GM19468 (cell line): ENCODE results near the gene SLC6A11.

Experiments used
- ATAC-seq: cut with Tn5 transposase; IDR thresholded peaks from one replicate; pipeline ENCODE4 v1.9.1; 2021; ENCODE audit warnings: mild to moderate bottlenecking, moderate library complexity, moderate number of reproducible peaks; ENCODE audit not compliant: unreplicated experiment; ENCODE audit errors: extremely low read depth

SLC6A11 gene

DNA sequence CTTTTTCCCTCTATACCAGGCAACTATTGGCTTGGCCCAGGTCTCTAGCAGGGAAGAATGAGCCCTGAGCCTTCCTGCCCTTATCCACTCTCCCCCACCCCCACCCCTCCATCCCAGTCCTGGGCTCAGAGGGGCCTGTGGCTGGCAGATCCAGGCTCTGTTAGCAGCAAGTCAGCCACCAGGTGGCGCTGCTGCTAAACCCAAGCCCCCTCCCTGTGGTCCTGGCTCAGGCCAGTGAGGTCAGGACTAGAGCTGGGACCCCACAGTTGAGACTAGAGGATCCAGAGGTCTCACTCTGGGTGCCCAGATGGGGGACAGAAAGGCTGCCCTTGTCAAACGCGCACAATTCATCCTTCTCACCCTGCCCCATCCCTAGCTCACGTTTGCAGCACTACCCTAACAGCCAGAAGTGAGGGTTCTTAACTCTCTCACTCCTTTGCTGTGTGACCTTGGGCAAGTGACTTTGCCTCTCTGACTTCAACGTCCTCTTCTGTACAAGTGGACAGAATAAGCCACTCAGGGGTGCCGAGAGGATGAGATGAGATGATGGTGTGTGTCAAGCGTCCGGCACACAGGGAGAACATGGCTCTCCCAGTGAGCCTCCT is 129.8 kb downstream of the SLC6A11 start:
- ATAC-seq, result no peak

DNA sequence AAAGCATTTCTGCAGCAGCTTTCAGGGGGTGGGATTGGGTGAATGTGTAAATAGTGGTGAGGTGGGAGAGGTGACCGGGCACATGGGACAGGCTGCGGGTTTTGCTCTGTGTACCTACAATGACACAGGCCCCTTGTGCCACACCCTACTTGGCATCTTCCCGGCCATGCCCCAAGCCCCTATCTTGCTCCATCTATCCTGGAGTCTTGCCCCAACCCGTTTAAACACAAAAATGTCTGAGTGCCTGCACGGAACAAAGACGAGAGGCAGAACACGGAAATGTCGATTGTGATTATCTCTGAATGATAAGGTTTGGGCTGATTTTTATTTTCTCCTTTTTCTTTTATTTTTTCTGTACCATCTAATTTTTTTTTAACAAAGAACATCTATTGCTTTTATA is 130.5 kb downstream of the SLC6A11 start:
- ATAC-seq, result no peak

DNA sequence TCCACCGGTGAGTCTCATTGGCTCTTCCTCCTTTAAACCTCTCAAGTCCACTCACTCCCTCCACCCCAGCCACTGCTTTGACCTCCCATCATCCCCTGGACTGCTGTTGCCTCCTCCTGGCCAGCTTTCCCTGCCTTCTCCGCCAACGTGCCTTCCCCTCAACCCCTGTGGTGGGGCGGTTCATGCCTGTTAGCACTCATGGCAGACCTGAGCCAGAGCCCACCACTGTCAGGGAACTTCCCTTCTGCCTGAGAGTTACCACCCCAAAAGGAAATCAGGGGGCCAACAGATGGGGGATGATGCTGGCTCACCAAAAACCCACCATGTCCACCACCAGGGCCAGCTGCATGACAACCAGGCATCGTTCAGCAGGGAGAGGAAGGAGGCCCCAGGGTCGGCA is 132.3 kb downstream of the SLC6A11 start:
- no peak for ATAC-seq

DNA sequence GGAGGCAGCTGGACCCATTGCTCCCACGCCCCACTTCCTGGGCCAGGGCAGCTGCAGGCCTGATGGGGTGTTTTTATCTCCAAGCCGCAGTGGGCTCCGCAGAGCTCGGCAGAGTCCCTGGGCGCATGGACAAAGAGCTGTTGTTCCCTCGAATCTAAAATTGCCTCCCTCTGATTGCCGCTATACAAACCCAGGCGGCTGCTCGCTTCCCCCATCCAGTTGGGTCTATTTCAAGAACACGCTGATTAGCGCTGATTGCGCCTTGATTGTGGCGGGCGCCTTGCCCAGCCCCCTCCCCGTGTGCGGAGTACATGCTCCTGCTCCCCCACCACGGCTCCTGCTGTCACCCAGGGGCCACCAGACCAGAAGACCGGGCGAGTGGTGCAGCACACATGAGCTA is 133.2 kb downstream of the SLC6A11 start:
- ATAC-seq, result no peak

DNA sequence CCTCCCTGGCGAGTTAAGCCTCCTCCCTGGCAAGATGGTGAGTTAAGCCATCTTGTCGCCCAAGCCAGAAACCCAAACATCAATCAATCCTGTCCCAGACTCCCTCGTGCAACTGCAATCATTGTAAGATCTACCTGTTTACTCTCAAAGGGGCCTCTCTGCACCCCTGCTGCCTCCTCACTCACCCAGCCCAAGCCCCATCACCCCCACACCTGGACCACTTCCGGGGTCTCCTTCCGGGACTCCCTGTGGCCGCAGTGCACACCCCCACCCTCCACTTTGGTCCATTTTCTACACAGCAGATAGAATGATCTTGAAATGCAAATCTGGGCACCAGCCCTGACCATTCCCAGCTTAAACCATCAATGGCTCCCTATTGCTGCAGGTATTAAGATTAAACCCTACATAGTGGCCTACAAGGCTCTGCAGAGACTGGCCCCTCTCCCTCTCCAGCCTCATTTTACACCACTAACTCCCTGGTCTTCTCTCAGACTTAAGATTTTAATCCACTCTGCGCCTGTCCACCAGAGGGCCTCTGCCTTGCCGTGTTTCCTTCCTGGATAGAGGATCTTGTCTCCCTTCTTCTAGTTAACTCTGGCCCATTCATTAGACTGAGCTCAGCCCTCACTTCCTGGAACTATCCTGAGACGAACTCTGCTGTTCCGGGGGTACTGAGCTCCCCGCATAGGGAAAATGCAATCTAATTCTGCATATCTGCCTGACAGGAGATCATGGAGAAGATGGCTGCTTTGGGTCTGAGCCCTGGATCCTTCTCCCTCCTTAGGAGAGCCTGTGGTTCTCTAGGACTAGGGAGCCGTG is 134.7 kb downstream of the SLC6A11 start:
- ATAC-seq, result no peak

DNA sequence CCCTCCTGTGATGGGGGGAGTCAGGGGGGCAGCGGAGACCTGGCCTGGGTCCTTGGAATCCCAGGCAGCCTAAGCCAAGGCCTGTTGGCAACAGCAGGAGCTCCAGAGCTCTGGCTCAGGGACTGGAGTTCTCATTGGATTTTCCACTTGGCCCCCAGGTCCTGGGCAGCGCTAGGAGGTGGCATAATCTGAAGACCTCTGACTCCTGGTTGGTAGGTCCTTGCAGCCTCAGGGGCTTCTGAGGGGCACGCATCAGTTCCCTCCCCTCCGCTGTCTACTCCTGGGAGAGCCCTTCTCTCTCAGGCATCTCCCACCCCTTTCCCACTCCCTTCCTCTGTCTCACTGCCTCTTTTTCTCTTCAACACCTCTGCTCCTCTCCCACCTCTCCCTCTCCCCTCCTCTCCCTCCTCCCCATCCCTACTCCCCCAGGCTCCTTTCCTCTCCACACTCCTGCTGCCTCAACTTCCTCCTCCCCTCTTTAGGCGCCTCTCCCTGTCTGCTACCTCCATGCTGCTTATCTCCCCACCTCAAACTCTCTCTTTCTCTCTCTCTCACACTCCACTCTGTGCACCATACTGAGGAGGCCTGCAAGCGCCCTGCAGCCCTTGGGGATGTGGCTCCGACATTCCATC is 135.4 kb downstream of the SLC6A11 start:
- ATAC-seq, result no peak

DNA sequence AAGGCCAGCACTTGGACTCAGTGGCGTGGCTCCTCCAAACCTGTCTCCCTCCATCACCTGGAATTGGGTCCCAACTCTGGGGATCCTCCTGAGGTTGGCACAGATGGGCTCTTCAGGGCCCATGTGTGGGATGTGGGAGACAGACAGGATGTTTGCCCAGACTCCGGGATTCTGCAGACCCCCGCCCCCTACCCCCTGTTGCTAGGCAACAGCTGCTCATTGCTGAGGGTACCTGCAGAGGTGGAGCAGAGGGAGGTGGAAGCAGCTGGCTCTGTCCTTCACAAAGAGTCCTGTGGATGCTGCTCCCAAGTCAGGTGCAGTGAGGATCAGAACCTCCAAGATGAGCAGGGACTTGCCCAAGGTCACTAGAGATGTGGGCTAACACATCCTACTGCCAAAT is 136.5 kb downstream of the SLC6A11 start:
- no peak for ATAC-seq

DNA sequence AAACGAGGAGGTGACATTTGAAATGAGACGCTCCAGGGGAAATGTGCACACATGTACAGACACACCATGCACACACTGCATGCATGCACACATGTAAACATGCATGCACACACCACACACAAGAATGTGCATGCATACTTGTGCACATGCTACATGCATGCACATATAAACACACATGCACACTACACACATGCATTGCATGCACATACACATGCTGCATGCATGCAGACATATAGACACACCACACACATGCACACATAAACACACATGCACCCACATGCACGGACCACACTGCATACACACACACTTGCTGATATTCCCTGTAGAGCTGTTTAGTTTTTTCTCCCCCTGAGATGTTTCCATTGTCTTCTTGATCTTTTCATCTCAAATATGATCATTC is 138.7 kb downstream of the SLC6A11 start:
- no peak for ATAC-seq

DNA sequence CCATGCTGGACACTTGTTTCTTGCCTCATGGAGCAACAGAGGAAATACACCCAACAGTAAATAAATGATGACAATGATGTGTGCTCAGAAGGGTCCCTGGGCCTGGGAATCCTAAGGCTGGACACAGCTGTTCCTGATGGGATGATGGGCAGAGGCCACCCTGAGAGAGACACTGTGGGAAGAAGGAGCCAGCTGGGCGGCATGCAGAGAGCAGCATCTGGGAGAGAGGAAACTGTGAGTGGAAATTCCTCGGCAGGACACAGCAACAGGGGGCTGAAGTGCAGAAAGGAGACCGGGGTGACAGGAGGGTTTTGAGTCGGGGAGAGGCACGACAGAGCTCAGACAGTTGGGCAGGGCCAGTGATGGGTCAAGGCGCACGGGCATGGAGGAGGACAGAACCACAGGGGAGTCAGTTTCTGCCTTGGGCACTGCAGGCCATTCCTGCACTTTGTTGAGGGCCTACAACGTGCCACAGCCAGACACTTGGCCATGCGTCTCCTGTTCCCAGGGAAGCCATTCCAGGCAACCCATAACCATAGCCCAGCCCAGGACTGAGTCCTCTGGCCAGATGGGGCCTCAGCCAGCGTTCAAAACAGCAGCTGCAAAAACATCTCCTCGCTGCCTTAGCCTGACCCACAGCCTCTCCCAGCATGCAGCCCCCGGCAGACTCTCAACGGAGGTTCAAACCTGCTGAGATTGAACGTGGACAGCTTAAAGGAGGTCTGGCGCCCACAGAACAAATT is 139.9 kb downstream of the SLC6A11 start:
- ATAC-seq, result no peak

DNA sequence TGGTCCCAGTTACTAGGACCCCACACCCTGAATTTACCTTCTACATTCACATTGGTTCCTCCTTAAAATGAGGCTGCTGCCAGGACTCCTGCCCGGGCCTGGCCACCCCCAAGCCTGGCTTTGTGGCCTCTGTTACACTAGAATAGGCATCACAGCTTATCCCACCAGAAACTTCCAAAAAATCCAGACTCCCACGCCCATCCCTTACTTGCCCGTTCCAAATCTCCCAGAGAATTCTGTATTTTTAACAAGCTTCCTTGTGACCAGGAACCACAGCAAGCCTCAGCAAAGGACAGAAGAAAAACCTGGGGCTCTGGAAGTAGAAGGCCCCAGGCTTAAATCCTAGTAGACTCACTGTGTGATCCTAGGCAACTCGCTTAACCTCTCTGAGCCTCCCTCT is 140.5 kb downstream of the SLC6A11 start:
- ATAC-seq, result no peak

DNA sequence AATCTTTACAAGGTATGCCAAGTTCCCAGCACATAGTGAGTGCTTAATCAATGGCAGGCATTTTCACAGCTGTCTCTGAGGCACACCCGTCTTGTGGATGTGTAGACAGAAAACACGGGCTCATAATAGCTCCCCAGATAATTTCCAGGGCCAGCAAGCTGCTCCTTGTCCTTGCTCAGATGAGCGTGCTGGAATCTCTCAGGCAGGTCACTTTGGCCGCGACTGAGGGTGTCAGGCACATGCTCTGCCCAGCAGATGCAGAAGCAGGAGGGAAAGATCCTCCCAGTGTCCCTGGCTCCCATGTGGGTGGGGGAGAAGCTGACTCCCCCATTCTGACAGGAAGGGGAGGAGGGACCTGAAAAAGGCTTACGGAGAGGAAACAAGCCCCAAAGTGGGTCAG is 141.0 kb downstream of the SLC6A11 start:
- no peak for ATAC-seq

DNA sequence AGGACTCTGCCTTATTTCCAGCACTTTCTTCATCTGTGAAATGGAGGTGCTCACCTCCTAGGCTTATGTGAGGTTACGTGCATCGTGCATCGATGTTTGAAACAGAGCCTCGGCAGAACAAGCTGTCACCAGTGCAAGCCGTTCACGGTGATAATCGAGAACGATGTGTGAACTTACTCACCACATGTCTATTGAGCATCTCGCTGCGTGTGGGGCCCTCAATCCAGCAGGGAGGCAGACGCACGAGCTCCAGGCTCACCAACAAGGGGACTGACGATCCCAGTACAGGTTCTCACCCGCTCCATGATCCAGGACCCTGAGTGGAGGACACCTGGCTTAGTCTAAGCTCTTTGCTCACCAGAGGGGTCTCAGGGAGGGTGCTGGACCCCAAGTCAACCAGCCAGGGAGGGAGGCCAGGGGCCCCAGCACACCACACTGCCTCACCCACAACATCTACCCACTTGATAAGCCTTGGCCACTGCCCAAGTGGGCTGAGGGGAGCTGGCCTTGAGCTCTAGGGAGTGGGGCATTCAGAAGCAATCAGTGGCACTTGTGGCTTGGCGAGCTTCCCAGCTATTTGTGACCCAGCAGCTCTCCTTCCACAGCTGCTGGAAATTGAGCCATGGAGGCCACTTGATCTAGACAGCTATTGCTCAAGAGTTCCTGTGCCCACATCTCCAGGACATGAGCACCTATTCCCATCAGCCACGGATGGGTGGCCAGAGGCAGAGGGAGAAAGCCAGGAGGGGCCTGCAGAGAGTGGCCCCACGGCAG is 142.1 kb downstream of the SLC6A11 start:
- no peak for ATAC-seq

DNA sequence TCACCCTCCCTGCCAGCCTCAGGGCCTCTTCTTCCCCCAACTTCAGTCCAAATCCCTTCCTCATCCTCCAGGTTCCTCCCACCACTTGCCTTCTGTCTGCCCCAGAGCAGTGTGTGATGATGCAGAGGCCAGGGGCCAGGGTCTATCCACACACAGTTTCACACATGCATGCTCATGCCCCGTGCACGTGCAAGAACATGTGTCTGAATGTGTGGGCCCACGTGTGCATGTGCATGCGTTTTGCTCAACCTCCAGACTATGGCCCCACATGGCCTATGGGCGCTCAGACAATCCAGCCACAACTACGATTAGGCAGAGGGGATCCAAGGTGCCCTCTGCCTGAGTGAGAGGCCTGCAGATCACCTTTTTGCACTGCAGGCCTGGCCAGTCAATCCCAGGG is 144.2 kb downstream of the SLC6A11 start:
- ATAC-seq, result no peak

DNA sequence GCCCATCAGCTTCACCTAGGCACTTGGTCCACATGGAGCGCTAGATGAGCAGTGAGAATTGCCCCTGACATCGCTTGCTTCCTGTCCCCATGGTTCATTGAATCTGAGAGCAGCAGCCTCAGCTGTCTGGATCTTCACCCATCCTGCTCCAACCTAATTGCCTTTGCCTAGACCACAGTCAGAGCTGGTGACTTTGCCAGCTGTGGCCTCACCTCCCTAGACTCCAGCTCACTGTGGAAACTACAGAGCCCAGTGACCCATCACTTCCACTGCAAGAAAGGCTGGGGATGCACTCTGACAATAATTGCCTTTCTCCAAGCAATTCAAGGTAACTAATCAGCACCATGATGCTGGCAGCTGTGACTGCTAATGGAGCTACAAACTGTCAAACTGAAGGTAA is 145.9 kb downstream of the SLC6A11 start:
- ATAC-seq, result no peak

DNA sequence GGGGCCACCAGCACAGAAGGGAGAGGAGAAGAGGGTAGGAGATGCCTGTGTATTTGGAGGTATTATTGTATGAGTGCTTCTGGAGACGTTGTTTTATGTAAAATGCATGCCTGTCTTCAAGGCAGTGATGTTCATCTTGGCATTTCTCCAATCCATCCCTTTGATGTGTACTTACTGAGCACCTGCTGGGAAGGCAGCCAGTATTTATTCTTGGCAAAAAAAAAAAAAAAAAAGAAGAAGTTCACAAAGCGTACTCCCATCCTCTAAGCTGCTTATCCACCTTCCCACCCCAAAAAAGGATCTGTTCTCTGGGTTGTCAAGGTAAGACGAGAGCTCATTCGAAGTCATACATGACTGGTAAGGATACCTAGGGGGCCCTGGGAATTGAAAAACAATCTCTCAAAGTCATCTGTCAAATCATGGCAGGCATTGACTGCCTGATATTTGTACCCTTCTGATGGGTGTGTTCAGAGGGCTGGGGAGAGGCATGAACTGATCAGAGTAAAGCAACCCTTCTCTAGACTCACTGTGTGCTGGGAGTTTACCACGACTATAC is 146.5 kb downstream of the SLC6A11 start:
- no peak for ATAC-seq

DNA sequence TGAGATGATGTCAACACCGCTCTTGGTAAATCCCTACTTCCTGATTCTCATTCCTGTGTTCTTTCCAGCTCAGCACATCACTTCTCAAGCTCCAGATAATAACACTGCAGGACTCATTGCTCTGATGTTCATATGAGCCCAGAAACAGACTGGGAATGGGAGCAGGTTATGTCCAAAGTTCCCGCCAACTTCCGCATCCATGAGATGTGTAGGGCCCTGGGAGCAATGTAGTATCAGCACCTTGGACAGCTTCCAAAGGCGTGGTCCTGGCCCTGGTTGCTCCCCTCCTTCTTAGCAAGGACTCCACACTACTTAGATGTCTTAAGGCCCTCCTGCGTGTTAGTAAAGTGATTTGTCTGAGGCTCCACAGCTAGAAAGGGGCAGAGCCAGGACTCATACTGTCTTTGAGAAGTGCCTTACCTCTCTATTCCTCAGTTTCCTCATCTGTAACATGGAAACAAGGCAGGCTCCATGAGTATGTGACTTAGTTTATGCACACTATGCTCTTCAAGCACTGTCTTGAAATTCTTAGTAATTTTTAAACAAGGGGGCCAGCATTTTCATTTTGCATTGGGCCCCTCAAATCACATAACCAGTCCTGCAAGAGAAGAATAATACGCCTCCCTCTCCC is 148.6 kb downstream of the SLC6A11 start:
- no peak for ATAC-seq

DNA sequence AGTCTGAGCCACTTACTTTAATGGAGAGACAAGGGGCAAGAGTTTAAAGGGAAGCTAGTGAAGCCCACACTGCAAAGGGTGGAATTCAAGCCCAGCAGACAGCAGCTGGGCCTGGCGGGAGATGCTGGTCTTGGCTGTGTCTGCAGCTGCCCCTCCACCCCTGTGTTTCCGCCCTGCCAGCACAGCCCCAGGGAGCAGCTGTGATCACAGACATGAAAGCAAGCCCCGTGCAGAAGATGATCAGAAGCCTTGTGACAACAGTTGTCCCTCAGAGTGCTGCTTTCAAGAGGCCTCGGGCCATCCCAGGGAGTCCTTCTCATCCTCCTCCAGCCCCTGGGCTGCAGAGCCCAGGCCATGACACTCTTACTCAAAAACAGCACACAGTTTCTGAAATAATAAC is 152.4 kb downstream of the SLC6A11 start:
- ATAC-seq, result no peak

DNA sequence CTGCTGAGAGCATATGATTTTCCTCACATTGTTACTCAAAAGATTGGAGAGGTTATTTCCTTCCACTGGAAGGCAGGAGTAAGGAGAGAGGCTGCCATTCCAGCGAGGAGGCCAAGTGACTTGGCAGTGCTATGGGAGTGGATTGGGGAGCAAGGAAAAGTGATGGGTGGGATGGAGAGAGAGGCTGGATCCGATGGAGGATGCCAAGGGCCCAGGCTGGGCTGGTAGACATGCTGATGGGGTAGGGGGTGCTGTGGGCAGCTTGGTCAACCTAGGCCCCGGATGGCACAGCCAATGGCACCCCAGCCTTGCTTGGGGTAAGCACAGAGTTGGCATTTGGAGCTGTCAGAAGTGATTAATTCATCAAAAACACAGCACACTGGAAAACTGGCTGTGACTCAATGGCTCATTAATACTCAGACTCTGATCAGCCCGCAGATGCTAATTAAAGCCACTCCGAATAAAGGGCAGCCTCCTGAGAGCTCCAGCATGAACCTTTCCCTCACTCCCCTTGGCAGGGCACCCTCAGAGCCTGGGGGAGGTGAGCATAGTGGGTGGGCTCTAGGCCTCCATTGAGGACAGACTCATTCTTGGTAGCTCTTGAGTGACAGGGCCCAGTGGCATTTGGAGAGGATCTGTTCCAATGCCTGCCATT is 154.4 kb downstream of the SLC6A11 start:
- no peak for ATAC-seq
